ENCODE data around the gene CENPI. TPM values are rescaled to one million over a fixed set of nuclear protein-coding genes. Genes with fewer than 3 reads are reported as not detected.

The CENPI gene
- polyA plus RNA-seq, 5 donors = 5.4 to 17.1 (median 8.8) TPM

Other genes starting within 250 kb of the CENPI start
- gene NOX1, start 223.8 kb upstream of the CENPI start, polyA plus RNA-seq (ENCODE audit: insufficient read depth in 1 of 5, insufficient read length in 5 of 5, low replicate concordance in 1 of 5) = 1 to 10 TPM in 1 of 5 donors, under 1 TPM in 4; 0.48 to 1.0 (median 0.75) TPM
- 1 to 10 TPM; 1.7 to 3.0 (median 2.1) TPM for gene XKRX, start 169.3 kb upstream of the CENPI start, polyA plus RNA-seq (ENCODE audit: insufficient read depth in 1 of 5, insufficient read length in 5 of 5, low replicate concordance in 1 of 5)
- gene ARL13A, start 128.5 kb upstream of the CENPI start, polyA plus RNA-seq (ENCODE audit: insufficient read depth in 1 of 5, insufficient read length in 5 of 5, low replicate concordance in 1 of 5) = 1 to 10 TPM in 1 of 5 donors, under 1 TPM in 4; 0.26 to 1.0 (median 0.36) TPM
- gene TRMT2B, start 46.1 kb upstream of the CENPI start, polyA plus RNA-seq (ENCODE audit: insufficient read depth in 1 of 5, insufficient read length in 5 of 5, low replicate concordance in 1 of 5) = 10 to 100 TPM in 4 of 5 donors, 1 to 10 TPM in 1; 9.6 to 12.8 (median 12.3) TPM
- 10 to 100 TPM in 4 of 5 donors, 1 to 10 TPM in 1; 9.0 to 17.1 (median 13.5) TPM for gene TMEM35A, start 19.3 kb upstream of the CENPI start, polyA plus RNA-seq (ENCODE audit: insufficient read depth in 1 of 5, insufficient read length in 5 of 5, low replicate concordance in 1 of 5)
- gene DRP2, start 121.6 kb downstream of the CENPI start, polyA plus RNA-seq (ENCODE audit: insufficient read depth in 1 of 5, insufficient read length in 5 of 5, low replicate concordance in 1 of 5) = 1 to 10 TPM; 1.4 to 2.1 (median 1.9) TPM
- gene TAF7L, start 193.1 kb downstream of the CENPI start, polyA plus RNA-seq (ENCODE audit: insufficient read depth in 1 of 5, insufficient read length in 5 of 5, low replicate concordance in 1 of 5) = under 1 TPM; 0.27 to 0.55 (median 0.37) TPM

All from right lung (tissue), 5 donors.